Raji (cell line): ENCODE data around the gene ABCF2.

ENCODE experiments used
- POLR2A ChIP-seq: IDR thresholded peaks from 2 replicates; pipeline ENCODE4 v1.6.1; 2011; ENCODE audit warnings: low read depth, low read length, control low read depth; ENCODE audit not compliant: insufficient read depth

Gene ABCF2

DNA sequence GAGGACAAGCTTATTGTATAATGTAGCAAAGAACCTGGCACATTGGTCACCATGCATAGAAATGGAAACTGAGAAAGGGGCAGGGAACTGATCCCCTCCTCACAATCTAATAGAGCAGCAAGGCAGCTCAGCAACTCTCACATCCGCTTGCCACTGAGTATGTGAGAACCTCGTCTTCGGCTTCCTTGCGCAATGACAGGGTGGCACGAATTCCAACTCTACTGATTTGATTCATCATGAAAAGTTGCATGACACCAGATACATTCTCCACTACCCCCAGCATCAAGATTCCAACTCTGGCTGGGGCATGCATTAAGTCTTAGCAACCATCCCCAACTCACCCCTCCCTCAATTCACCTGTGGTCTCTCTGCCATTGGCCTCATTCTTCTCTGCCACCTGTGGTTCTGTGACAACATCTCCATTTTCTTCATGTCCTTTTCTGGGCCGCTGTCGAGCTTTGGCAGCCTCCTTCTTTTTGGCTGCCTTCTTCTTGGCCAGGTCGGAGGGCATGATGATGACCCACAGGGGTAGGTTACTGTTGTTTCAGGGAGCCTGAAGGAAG lies 976 bp downstream of the ABCF2 start:
- TF ChIP-seq POLR2A = no peak

DNA sequence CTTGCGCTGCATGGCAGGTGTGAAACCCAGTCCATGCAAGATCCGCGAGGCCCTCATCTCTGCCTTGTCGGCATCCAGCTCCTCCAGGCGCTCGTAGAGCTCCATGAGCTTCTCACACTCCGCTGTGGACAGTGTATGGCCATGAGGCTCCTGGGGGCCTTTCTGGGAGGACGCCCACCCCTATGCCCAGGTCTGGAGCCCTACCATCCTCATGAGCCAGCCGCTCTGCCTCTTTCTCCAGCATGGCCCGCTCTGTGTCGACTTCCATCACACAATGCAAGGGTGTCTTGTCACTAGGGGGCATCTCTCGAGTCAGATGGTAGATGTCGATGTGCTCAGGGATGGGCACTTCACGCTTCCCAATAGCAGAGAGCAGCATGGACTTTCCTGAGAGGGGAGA lies 3.3 kb downstream of the ABCF2 start:
- no peak for TF ChIP-seq POLR2A

DNA sequence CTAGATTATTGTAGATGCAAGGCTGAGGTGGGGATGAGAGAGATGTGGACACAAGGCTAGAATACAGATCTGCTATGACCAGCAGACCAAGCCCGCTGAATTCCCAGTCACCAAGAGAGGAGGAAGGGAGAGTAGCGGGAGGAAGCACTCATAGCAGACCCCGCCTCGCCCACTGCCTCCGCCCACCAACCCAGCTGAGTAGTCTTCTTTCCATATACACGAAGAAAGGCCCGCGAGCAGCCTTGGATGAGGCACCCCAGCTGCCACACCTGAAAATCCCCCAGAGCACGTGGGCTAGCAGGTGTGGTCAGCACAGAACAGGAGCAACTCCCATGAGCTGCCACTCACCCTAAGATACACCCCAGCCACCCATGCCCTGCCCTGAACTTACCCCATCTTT lies 8.8 kb downstream of the ABCF2 start:
- TF ChIP-seq POLR2A = no peak

DNA sequence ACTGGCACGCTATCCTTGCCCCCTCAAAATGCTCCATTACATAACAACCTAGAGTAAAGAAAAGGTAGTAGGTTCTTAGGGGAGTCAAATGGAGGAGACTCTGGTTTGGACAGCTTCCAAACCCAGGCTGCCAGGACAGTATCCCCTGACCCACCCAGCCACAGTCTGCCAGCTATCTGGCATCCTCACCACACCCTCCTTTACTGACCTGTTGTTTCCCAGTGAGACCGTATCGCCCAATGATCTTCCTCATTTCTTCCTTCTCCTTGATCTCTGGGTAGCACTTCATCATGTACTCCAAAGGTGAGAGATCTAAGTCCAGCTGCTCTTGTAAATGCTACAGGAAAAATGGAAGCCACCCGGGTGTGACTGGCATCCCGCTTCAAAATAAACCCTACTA lies 11.6 kb downstream of the ABCF2 start:
- TF ChIP-seq POLR2A = no peak

DNA sequence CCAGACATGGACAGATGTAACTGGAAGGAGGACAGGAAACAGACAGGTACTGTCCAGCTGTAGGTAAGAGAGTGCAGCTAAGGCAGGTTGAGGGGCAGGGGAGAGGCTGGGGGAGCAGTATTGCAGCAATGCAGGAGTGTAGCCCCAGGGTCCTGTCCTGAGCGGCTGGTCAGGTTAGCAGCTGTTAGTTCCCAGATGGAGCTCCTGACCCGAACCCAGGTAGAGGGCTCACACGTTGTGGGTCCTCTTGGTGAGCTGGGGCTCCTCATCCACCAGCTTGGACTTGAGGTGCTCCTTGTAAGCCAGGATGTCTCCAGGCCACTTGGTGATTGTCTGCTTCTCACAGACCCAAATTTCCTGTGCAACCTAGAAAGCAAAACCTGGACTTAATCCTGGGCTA lies 13.2 kb downstream of the ABCF2 start:
- no peak for TF ChIP-seq POLR2A

DNA sequence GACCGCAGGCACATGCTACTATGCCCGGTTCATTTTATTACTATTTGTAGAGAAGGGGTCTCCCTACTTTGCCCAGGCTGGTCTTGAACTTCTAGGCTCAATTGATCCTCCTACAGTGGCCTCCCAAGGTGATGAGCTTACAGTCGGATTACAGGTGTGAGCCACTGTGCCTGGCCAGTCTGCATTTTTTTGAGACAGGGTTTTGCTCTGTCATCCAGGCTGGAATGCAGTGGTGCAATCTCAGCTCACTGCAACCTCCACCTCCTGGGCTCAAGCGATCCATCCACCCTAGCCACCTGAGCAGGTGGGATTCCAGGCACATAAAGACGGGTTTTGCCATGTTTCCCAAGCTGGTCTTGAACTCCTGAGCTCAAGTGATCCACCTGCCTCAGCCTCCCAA lies 14.4 kb downstream of the ABCF2 start:
- TF ChIP-seq POLR2A = no peak

GRCh38 chr7:151211155-151211772 lies 15.7 kb downstream of the ABCF2 start:
- TF ChIP-seq POLR2A = no peak

DNA sequence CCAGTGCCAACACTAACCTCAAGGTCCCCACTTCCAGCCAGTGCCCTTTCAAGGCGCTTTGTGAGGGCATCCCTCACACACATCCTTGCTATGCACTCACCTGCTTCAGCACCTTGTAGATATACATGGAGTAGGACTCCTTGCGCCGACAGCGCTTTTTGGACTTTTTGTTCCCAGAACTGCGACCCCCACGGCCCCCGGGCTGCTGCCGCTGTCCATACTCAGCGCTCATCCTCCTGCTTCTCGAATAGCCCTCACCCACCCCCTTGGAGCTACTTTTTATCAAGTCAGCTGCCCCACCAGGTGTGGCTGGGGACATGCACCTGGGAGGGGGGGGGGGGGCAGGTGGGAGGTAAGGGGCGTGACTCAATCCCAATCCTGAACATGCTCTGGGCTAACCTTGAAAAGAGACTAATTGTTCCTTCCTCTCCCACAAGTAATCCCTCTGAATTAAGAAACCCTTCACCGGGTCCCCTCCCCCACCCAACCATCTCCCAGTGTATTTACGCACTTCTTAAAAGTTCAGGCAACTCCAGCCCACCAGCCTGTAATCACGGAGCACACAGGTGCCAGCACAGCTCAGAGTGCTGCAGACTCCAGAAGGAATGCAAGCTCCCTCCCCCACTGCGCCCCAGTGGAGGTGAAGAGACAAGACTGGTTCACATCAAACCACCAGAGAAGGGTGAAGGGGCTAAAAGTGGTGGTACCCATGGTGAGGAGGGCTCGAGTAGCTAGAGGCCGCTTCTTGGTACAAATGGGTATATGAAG lies 16.7 kb downstream of the ABCF2 start, which contains the start of gene H2BK1:
H2BK1 (minus strand) TSS at position 402 of the 768 bp plus-strand sequence; CDS start at position 232, 170 bp downstream.
- TF ChIP-seq POLR2A = no peak

- no peak for TF ChIP-seq POLR2A
These were observed 17.4 kb downstream of the ABCF2 start for GRCh38 chr7:151209588-151209987.

GRCh38 chr7:151208253-151208862 lies 18.6 kb downstream of the ABCF2 start:
- TF ChIP-seq POLR2A = no peak

DNA sequence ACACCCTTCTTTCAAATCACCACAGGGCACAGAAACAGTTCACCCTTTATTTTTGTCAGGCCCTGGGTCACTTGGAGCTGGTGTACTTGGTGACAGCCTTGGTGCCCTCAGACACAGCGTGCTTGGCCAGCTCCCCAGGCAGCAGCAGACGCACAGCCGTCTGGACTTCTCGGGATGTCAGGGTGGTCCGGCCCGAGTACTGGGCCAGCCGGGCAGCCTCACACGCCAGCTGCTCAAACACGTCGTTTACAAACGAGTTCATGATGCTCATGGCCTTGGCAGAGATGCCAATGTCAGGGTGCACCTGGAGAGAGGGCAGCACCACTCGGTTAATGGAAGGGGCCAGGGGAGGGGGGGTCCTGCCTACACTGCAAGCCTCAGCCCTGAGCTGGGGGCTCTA lies 19.2 kb downstream of the ABCF2 start:
- no peak for TF ChIP-seq POLR2A

DNA sequence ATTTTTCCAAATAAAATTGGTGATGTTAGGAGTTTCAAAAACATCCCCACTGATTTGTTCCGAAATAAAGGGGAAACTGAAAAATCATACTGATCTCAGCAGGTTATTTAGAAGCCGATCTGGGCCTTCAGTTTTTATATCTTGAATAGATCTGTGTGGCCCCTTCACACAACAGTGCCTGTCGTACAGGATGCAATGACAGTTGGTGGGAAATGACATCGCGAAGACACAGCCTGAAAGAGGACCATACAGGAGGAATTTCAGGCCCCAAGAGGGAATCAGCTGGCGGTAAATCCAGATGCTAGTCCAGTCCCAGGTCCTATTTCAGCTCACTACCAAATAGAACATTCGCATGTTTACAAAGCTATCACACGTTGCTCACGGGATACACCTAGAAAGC lies 19.7 kb downstream of the ABCF2 start:
- TF ChIP-seq POLR2A = no peak

GRCh38 chr7:151206914-151207313 lies 20.1 kb downstream of the ABCF2 start:
- no peak for TF ChIP-seq POLR2A

GRCh38 chr7:151205730-151206129 lies 21.3 kb downstream of the ABCF2 start:
- TF ChIP-seq POLR2A = no peak

DNA sequence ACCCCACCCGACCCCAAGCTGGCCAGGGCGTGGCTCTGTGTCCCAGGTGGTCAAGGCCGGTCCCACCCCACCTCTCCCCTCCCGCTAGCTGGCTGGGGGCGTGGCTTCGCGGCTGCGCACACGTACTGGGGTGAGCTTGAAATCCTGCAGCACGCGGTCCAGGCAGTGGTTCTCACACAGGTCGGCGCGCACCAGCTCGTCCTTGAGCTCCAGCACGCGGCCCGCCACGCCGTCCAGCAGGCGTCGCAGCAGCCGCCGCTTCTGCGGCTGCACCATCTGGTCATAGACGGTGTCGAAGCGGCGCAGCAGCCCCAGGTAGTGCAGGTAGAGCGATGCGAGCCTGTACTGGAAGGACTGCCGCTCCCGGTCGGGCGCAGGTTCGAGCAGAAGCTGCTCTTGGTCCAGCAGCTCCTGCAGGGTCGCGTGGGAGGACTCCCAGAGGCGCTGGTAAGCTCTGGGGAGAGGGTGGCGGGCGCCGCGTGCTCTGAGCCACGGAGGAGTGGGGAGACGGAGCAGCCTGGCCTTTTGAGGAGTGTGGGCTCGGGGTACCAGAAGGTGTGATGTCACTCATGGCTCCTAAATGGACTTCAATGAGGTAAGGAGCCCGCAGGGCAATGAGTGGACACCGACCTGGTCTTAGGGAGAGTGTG lies 22.5 kb downstream of the ABCF2 start:
- TF ChIP-seq POLR2A = no peak
